T-helper 2 cell treated with Interferon-gamma antibody and Interleukin-4, amounts not matched to agents 5 μg/mL and 100 μg/mL, for 36 hours (primary cell): Measurements from ENCODE around the gene HIC1.

Experiments
- DNase-seq: peaks from one replicate; pipeline ENCODE4 v3.0.0; 2021; ENCODE audit warnings: low spot score
- H3K27ac Mint-ChIP-seq: one replicate; pipeline ENCODE4 v1.8.0; 2021; ENCODE audit warnings: mild to moderate bottlenecking, mixed read lengths
- H3K27me3 Mint-ChIP-seq: one replicate; pipeline ENCODE4 v1.8.0; 2021; ENCODE audit warnings: low read depth, mixed read lengths
- H3K36me3 Mint-ChIP-seq: one replicate; pipeline ENCODE4 v1.8.0; 2021; ENCODE audit warnings: low read depth, mixed read lengths
- H3K4me1 Mint-ChIP-seq: one replicate; pipeline ENCODE4 v1.8.0; 2021; ENCODE audit warnings: low read depth, mixed read lengths
- H3K4me3 Mint-ChIP-seq: one replicate; pipeline ENCODE4 v1.8.0; 2022; ENCODE audit warnings: mild to moderate bottlenecking, moderate library complexity, mixed read lengths
- H3K9me3 Mint-ChIP-seq: one replicate; pipeline ENCODE4 v1.8.0; 2021; ENCODE audit warnings: mixed read lengths

The HIC1 gene

DNA sequence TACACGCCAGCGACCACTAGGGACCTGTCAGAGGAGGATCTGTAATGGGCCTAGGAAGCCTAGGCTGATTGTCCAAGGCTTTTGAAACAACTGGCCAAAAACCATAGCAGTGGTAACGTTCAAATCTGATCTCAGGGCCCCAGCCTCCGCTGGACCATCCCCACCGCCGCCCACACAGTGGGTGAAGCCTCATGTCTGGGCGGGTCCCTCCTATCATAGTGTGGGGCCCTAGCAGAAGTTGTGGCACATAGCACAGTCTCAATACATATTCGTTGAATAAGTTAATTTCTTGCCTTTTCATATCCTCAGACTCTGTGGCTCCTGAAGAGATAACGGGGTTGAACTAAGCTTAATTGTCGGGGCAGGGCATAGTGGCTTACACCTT lies 24.1 kb upstream of the HIC1 start:
- DNase-seq: peak; percentile 54
- Mint-ChIP-seq H3K27ac (peak overlapping the region; percentile 81), H3K4me3 (peak overlapping the region; percentile 97), H3K36me3 (peaks cover 4% of the 10 kb centered on the region), H3K4me1 (peaks cover 14% of the 10 kb centered on the region), H3K27me3 (peaks cover 30% of the 10 kb centered on the region), H3K9me3 (no peaks in the 10 kb centered on the region)

DNA sequence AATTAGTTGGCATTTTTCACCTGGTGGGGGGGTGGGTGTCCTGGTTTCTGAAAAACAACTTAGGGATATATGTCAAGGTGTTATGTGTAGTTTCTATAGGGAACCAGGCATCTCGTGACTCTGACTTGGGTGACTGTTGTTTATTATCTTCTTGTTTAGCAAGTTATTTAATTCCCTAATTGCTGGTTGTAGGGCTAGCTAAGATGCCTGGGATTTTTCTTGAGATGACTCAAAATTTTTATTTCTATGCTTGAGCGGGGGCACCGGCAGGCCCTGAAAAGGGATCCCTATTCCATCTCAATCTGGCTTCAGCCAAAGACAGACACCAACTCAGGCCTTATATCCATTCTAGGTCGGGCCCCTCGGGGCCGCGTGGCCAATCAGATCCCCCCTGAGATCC lies 21.8 kb upstream of the HIC1 start:
- Mint-ChIP-seq H3K9me3 (no peaks in the 10 kb centered on the region), H3K4me3 (no peak overlapping the region), H3K27me3 (peaks cover 9% of the 10 kb centered on the region), H3K27ac (no peak overlapping the region), H3K36me3 (peaks cover 7% of the 10 kb centered on the region), H3K4me1 (peaks cover 9% of the 10 kb centered on the region)
- DNase-seq: no peak

DNA sequence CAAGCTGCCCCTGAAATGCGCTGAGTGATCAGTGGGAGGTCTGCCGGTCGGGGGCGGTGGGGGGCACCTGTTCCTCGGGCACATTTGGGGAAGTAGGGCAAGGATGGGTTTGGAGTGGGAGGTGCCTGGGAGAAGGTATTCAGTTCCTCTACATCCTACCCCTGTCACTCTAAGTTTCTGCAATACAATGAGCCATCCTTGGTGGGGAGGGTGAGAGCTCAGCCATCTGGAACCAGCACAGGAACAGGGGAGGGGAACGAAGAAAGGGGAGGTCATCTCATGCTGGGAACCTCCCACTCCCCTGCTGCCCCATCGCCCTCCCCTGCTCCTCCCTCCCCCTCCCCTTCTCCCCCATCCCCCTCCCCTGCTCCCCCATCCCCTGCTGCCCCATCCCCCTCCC lies 20.7 kb upstream of the HIC1 start:
- Mint-ChIP-seq H3K4me3 (no peak overlapping the region), H3K27ac (no peak overlapping the region), H3K27me3 (no peaks in the 10 kb centered on the region), H3K9me3 (no peaks in the 10 kb centered on the region), H3K4me1 (peaks cover 9% of the 10 kb centered on the region), H3K36me3 (peaks cover 7% of the 10 kb centered on the region)
- DNase-seq: no peak

DNA sequence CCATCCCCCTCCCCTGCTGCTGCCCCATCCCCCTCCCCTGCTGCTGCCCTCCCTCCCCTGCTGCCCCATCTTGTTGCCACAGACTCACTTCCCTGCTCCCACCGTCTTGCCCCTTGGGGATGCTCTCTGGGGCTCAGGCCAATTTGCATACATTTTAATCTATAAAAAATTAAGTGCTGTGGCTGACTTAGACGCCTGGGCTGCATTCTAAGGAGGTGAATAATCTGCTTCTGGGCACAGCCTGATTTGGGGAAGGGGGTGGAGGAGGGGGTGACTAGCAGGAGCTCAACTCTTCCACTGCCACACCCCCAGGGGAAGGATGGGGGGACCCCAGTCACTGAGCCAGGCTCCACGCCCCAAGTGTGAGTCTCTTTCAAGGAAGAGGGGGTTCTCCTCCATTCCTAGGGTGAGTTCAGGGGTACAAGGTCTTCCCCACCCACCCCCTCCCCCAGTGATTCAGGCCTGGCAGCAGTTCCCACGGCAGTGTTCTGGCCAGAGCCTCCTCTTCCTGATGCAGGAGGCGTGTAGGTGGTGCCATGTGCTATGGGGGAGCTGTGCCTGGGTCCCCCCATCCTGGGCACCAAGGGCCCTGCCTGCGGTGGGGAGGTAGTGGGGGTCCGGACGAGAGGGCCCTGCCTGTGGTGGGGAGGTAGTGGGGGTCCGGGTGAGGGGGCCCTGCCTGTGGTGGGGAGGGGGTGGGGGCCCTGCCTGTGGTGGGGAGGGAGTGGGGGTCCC lies 19.9 kb upstream of the HIC1 start:
- DNase-seq: no peak
- H3K9me3 Mint-ChIP-seq: no peaks in the 10 kb centered on the region
- peaks cover 7% of the 10 kb centered on the region for H3K4me1 Mint-ChIP-seq
- no peaks in the 10 kb centered on the region for H3K27me3 Mint-ChIP-seq
- peaks cover 7% of the 10 kb centered on the region for H3K36me3 Mint-ChIP-seq
- no peak overlapping the region for H3K4me3 Mint-ChIP-seq
- no peak overlapping the region for H3K27ac Mint-ChIP-seq

DNA sequence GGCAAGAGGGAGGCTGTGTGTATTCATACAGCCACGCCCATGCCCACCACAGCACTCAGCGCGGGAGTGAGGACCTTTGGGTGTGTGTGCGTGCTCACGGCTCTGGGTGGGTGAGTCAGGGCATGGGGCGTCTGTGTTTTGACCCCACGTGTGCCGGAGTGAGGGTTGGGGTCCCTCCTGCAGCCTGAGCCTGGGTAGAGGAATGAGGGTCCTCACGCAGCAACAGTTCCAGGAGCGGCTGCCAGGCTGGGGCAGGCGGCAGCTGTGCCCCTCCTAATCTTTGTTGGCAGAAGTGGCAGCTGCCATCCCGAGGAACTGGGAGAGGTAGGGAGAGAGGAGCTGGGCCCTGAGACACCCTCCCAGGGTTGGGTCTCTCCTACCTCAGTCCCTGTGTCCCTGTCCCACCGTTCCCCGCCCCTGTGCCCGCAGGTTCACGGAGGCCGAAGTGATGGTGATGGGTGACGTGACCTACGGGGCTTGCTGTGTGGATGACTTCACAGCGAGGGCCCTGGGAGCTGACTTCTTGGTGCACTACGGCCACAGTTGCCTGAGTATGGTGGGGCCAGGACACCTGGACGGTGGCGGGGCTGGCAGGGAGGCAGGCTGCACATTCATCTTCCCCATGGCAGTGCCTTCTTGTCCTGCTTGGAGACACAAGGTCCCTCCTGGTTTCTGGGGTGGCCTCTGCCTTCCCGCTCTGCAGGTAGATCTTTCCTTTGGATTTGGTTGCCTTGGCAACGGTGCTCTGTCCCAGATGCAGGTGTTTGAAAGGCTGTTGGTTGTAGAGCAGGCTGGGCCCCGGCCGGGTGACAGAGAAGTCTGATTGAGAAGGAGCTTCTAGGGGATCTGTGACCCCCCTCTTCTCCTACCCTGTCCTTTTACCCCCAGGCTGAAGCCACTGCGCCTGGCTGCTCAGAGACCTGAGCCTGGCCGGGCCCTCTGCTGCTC lies 19.1 kb upstream of the HIC1 start:
- DNase-seq: no peak
- H3K27ac Mint-ChIP-seq: no peak overlapping the region
- no peak overlapping the region for H3K4me3 Mint-ChIP-seq
- H3K27me3 Mint-ChIP-seq: no peaks in the 10 kb centered on the region
- no peaks in the 10 kb centered on the region for H3K9me3 Mint-ChIP-seq
- H3K36me3 Mint-ChIP-seq: peaks cover 7% of the 10 kb centered on the region
- H3K4me1 Mint-ChIP-seq: peaks cover 4% of the 10 kb centered on the region

DNA sequence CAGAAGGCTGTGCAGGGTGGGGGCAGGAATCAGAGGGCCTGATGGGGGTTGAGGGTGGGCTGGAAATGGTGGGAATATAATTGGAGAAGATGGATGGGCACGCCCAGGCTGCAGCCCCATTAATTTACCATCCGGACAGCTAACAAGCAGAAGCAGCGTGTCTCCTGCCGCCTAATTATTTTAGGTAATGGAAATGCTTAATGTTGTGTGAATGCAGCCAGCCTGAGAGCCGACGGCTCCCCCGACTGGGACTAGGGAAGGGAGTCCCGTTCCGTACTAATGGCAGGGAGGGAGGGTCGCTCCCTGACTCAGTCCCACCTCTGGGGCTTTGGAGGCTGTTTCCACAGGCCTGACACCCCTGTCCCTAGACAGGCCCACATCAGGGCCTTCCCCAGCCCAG lies 17.7 kb upstream of the HIC1 start:
- no peak for DNase-seq
- Mint-ChIP-seq H3K36me3 (peaks cover 8% of the 10 kb centered on the region), H3K27ac (no peak overlapping the region), H3K4me1 (peaks cover 2% of the 10 kb centered on the region), H3K4me3 (no peak overlapping the region), H3K27me3 (no peaks in the 10 kb centered on the region), H3K9me3 (no peaks in the 10 kb centered on the region)

DNA sequence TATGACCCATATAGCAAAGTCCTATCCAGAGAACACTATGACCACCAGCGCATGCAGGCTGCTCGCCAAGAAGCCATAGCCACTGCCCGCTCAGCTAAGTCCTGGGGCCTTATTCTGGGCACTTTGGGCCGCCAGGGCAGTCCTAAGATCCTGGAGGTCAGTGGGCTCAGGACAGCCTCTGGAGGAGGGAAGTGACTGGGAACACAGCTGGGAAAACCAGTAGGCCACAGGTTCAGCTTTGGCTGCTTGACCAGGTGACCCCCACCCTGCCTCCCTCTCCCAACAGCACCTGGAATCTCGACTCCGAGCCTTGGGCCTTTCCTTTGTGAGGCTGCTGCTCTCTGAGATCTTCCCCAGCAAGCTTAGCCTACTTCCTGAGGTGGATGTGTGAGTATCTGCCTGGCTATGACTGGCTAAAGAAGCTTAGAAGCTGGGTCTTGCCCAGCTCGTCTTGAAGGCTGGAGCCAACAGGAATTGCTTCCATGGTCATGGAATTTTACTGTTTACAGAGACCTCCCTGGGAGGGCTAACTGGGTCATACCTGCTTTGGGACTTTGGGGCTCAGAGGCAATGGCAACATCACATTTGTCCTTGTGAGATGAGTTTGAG lies 14.6 kb upstream of the HIC1 start:
- DNase-seq: no peak
- Mint-ChIP-seq H3K27me3 (no peaks in the 10 kb centered on the region), H3K4me3 (peak overlapping the region; percentile 94), H3K4me1 (peaks cover 11% of the 10 kb centered on the region), H3K27ac (no peak overlapping the region), H3K9me3 (no peaks in the 10 kb centered on the region), H3K36me3 (peaks cover 26% of the 10 kb centered on the region)

DNA sequence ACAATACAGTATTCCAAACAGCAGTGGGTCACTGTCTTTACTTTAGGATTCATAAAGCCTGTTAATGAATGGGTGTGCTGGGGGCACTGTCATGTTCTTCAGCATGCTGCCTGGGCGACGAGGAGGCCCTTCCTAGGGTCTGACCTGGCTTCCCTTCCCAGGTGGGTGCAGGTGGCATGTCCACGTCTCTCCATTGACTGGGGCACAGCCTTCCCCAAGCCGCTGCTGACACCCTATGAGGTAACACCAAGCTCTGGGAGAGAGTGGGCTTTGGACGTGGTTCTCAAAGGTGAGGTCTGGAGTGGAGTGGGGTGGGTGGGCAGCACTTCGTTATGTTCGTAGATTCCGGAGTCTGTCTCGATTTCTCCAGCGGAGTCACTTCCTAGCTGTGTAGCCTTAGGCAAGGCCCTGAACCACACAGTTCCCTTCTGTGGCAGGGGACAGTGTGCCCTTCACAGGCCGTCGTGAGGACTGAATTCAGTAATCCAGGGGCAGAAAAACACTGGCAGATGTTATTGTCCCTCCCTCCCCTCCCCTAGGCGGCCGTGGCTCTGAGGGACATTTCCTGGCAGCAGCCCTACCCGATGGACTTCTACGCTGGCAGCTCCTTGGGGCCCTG lies 13.9 kb upstream of the HIC1 start:
- H3K27me3 Mint-ChIP-seq: no peaks in the 10 kb centered on the region
- H3K4me1 Mint-ChIP-seq: peaks cover 11% of the 10 kb centered on the region
- H3K9me3 Mint-ChIP-seq: no peaks in the 10 kb centered on the region
- H3K27ac Mint-ChIP-seq: no peak overlapping the region
- DNase-seq: no peak
- H3K4me3 Mint-ChIP-seq: peak overlapping the region; percentile 94
- peaks cover 26% of the 10 kb centered on the region for H3K36me3 Mint-ChIP-seq

DNA sequence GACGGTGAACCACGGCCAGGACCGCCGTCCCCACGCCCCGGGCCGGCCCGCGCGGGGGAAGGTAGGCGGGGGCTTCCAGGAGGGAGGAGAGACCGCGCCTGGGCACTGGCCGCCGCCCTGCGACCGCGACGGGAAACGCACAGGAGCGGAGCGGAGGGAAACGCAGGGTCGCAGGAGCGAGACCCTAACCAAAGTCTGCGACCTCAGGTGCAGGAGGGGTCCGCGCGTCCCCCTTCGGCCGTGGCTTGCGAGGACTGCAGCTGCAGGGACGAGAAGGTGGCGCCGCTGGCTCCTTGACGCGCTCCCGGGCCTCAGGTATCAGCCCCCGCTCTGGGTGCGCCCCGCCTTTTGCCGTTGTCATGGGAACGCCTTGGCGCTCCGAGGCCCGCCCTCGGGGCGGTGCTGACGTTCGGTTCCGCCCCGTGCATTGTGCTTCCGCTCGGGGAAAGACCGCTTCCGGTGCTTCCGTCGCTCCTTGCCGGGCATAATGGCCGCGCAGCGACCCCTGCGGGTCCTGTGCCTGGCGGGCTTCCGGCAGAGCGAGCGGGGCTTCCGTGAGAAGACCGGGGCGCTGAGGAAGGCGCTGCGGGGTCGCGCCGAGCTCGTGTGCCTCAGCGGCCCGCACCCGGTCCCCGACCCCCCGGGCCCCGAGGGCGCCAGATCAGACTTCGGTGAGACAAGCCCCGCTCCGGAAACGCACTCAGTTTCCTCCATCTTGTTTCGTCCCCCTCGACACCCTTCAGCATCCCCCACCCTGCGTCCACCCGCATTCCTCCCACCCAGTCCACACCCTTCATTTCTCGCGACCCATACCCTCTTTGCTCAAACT lies 13.1 kb upstream of the HIC1 start, which contains the start of gene OVCA2:
Gene OVCA2, plus strand, starts transcription at position 462 of the 829 bp plus-strand sequence. Its CDS starts 26 bp downstream, at position 488.
- H3K27me3 Mint-ChIP-seq: no peaks in the 10 kb centered on the region
- H3K4me1 Mint-ChIP-seq: peaks cover 11% of the 10 kb centered on the region
- H3K27ac Mint-ChIP-seq: peak within 1 kb of the TSS; percentile 94
- peaks cover 21% of the 10 kb centered on the region for H3K36me3 Mint-ChIP-seq
- H3K4me3 Mint-ChIP-seq: peak within 1 kb of the TSS; percentile 94
- H3K9me3 Mint-ChIP-seq: no peaks in the 10 kb centered on the region
- peak; percentile 96 for DNase-seq

DNA sequence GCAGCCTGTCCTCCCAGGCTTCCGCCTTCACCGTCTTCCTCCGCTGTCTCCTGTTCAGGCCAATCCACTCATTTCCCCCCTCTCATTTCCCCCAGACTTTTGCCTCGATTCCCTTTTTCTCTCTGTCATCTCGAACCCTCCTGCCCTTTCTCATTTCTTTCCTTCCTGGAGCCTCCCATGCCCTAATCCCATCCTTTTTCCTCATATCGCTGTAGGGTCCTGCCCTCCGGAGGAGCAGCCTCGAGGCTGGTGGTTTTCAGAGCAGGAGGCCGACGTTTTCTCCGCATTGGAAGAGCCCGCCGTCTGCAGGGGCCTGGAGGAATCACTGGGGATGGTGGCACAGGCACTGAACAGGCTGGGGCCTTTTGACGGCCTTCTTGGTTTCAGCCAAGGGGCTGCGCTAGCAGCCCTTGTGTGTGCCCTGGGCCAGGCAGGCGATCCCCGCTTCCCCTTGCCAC lies 12.5 kb upstream of the HIC1 start:
- peaks cover 11% of the 10 kb centered on the region for H3K4me1 Mint-ChIP-seq
- peak overlapping the region; percentile 94 for H3K4me3 Mint-ChIP-seq
- no peaks in the 10 kb centered on the region for H3K27me3 Mint-ChIP-seq
- no peaks in the 10 kb centered on the region for H3K9me3 Mint-ChIP-seq
- no peak for DNase-seq
- H3K27ac Mint-ChIP-seq: peak overlapping the region; percentile 94
- peaks cover 19% of the 10 kb centered on the region for H3K36me3 Mint-ChIP-seq

DNA sequence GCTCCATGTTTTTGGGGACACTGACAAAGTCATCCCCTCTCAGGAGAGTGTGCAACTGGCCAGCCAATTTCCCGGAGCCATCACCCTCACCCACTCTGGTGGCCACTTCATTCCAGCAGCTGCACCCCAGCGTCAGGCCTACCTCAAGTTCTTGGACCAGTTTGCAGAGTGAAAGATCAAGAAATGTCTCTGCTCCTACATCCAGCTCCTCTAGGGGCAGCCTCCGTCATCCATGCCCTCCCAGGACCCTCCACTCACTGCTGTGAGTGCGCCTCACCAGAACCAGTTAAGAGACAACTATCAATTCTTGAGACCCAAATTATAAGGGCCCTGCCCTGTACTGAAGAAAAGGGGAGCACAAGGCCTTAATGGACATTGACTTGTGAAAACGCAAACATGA lies 12.0 kb upstream of the HIC1 start:
- peaks cover 11% of the 10 kb centered on the region for H3K4me1 Mint-ChIP-seq
- peaks cover 19% of the 10 kb centered on the region for H3K36me3 Mint-ChIP-seq
- DNase-seq: no peak
- no peaks in the 10 kb centered on the region for H3K27me3 Mint-ChIP-seq
- H3K27ac Mint-ChIP-seq: peak overlapping the region; percentile 94
- H3K4me3 Mint-ChIP-seq: peak overlapping the region; percentile 94
- H3K9me3 Mint-ChIP-seq: no peaks in the 10 kb centered on the region

DNA sequence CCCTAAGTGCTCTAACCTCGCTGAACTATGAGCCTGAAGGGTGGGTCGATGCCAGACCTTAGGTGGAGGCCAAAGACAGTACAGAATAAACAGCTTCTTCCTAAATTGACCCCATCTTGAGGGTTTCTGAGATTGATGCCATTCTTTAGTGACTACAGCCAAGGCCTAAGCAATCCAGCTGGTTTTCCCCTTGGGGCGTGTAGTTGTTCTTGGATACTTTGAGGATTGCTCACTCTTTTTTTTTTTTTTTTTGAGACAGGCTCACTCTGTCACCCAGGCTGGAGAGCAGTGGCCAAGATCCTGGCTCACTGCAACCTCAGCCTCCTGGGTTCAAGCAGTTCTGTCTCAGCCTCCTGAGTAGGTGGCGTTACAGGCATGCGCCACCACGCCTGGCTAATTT lies 11.1 kb upstream of the HIC1 start:
- Mint-ChIP-seq H3K4me1 (peaks cover 15% of the 10 kb centered on the region), H3K36me3 (peaks cover 19% of the 10 kb centered on the region), H3K4me3 (peak overlapping the region; percentile 94), H3K27me3 (no peaks in the 10 kb centered on the region), H3K9me3 (no peaks in the 10 kb centered on the region), H3K27ac (no peak overlapping the region)
- DNase-seq: no peak
